Measurements from ENCODE around the gene CYLD.

DNA sequence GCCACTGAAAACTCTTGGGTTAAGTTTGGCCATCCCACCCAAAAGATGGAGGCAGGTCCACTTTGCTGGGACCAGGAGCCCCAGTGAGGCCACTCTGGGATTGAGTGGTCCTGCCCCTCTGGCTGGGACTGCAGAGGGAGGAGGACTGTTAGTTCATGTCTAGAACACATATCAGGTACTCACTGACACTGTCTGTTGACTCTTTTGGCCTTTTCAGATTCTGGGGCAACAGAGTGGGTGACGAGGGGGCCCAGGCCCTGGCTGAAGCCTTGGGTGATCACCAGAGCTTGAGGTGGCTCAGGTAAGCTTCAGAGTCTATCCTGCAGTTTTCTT is 19.5 kb upstream of the CYLD start:
- no peak for TF ChIP-seq JUN (IDR thresholded peaks at IDR 0.05; ENCODE audit: borderline replicate concordance, insufficient read depth, insufficient read length, low read depth)
- no peak for TF ChIP-seq EZH2 (IDR thresholded peaks at IDR 0.05; ENCODE audit: borderline replicate concordance, low read depth, low read length, severe bottlenecking)
- TF ChIP-seq, protein P1, sequence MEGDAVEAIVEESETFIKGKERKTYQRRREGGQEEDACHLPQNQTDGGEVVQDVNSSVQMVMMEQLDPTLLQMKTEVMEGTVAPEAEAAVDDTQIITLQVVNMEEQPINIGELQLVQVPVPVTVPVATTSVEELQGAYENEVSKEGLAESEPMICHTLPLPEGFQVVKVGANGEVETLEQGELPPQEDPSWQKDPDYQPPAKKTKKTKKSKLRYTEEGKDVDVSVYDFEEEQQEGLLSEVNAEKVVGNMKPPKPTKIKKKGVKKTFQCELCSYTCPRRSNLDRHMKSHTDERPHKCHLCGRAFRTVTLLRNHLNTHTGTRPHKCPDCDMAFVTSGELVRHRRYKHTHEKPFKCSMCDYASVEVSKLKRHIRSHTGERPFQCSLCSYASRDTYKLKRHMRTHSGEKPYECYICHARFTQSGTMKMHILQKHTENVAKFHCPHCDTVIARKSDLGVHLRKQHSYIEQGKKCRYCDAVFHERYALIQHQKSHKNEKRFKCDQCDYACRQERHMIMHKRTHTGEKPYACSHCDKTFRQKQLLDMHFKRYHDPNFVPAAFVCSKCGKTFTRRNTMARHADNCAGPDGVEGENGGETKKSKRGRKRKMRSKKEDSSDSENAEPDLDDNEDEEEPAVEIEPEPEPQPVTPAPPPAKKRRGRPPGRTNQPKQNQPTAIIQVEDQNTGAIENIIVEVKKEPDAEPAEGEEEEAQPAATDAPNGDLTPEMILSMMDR (IDR thresholded peaks at IDR 0.05; ENCODE audit: extremely low read depth in 1 of 2, insufficient read depth in 1 of 2, low read depth in 1 of 2, low read length in 2 of 2): no peak
- no peak for TF ChIP-seq FOS (IDR thresholded peaks at IDR 0.05; ENCODE audit: borderline replicate concordance, insufficient read depth, low read length)
- no peak for TF ChIP-seq POLR2AphosphoS5 (IDR thresholded peaks at IDR 0.05; ENCODE audit: insufficient read depth, low read depth, low read length)
- no peak for TF ChIP-seq POLR2A (IDR thresholded peaks at IDR 0.05; ENCODE audit: low read depth, low read length)

Measured in endothelial cell of umbilical vein (primary cell).